HG02642 (cell line): Measurements from ENCODE around the gene ZSCAN21.
"Not testable (repeated sequence)": the region's sequence is repeated elsewhere in the genome, so short reads cannot be mapped to it uniquely, and the experiment has no call there.

Experiments used
- ATAC-seq: cut with Tn5 transposase; IDR thresholded peaks from one replicate; pipeline ENCODE4 v1.9.1; 2021; ENCODE audit warnings: mild to moderate bottlenecking; ENCODE audit not compliant: unreplicated experiment, poor library complexity

ZSCAN21 gene

DNA sequence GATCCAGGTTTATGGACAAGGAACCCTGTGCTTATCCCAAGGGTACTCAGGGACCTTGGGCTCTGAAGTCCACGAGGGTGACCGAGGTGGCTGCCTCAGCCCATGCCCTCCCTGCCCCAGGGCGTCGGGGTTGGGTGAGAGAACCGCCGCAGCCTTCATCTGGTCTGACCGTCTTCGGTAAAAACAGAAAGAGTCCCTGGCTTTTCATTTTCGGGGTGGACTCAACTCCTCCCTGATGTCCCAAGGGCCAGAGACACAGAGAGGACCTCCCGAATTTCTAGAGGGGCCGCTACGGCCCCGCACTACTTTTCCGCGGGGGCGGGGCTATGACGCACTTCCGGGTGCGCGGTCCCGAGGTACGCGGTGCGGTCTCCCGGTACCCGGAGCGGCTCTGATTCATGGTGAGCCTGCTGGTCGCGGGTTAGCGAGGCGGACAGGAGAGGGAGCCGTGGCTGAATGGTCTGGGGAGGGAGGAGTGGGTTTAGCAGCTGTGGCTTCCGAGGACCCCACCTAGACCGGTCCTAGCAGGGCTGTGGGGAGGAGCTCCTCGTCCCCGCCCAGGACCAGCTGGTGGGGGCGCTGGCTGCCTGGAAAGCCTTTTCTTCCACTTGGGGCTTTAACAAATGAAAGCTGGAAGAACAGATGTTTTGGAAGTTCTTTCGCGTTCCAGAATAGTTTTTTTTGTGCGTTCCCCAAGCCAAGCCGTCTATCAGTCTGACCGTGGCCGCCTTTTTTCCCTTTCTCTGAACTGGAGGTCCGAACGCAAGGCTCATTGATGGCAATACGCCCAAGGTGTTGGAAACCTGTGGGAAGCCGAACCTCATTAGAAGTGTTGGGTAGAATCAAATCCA lies at the start of gene ZSCAN21:
Gene ZSCAN21, plus strand, starts transcription at position 334 of the 851 bp plus-strand sequence. CDS start 7,233 bp downstream, outside the sequence.
- ATAC-seq = peak; percentile 92

DNA sequence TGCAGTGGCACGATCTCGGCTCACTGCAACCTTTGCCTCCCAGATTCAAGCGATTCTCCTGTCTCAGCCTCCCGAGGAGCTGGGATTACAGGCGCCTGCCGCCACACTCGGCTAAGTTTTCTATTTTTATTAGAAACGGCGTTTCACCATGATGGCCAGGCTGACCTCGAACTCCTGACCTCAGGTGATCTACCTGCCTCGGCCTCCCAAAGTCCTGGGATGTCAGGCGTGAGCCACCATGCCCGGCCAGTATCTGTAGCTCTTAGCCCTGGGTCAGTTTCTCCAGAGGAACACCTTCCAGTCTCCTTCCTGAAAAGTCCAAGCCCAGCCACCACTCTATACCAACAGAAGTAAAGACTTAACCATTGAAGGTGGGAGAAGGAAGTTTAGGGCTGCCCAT lies 49.3 kb upstream of the ZSCAN21 start:
- no peak for ATAC-seq

DNA sequence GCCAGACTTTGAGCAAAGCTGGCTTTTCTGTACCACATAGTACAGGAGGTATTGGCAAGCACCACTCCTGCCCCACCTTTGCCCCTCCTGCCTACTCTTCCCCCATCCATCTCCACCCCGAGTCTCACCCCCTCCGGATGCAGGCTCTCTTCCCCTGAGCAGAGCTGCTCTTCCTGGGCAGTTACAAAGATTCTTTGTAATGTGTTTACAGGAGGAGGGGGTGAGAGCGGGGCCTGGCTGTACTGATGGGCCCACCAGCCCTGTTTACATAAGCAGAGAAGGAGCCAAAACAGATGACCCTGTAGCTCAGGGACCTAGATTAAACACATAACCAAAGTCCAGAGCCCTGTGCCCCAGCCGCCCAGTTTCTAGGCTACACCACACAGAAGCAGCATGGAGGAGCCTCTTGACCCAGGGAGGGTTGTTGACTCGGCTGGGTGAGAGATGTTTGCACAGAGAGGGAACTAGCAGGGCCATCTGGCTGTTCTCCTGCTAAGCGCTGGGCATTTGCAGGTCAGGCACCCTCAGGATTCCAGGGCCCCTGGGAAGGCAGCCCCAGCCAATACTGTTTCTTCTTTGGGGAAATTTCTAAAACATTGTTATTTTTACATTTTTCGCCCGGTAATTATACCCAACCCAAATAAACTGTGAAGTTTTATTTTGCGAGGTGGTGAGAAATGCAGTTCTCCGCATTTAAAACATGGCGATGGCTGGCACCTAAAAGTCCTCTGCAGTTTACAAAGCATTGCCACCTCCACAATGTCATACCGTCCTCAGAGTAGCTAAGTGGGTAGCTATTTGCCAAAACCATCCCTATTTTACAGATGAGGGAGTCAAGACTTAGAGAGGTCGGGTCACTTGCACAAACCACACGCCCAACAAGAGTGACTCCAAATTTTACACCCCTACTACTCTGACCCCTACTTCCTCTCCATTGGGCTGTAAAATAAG lies 45.6 kb upstream of the ZSCAN21 start:
- ATAC-seq = no peak

DNA sequence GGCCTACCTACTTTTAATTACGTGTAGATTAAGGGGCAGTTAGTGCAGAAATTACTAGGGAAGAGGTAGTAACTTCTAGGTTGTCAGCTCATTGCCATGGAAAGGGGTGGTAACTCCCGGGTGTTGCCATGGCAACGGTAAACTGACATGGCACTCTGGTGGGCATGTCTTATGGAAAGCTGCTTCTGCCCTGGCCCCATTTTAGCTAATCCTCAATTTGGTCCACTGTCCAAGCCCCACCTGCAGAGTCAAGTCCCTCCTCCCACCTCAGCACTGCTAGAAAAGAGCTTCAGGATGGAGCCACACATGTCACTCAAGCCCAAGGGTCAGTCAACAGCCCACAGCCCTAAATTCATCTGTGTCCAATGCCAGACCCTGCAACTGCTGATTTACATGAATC lies 41.7 kb upstream of the ZSCAN21 start:
- no peak for ATAC-seq

DNA sequence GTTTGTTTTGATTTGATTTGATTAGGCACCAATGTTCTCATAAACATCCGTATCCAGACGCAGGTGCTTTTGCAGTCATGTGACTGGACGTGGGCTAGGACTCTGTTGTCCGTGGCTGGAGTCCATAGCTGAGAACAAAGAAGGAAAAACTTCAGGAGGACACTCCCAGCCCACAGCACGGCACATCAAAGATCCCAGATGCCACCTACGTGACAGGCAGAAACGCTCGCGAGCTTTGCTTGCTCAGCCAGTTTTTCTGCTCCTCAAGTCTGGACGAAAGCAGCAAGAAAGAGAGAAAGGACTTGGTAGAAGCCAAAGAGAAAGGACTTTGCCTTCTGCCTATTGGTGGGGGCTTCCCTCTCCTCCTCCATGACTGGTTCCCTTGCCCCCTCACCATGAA lies 41.0 kb upstream of the ZSCAN21 start:
- ATAC-seq = no peak

DNA sequence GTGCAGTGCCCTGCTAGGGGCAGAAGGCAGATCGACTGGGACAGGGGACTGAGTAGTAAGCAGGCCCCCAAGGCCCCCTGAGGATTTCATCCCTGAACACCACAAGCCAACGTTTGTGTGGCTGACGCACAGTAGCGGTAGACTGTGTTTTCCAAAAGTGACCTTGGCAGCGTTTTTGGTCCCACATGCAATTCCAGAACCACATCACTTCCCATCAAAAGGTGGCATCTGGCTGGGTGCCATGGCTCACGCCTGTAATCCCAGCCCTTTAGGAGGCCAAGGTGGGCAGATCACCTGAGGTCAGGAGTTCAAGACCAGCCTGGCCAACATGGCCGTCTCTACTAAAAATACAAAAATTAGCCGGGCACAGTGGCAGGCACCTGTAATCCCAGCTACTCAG lies 39.6 kb upstream of the ZSCAN21 start:
- ATAC-seq = not testable (repeated sequence)

DNA sequence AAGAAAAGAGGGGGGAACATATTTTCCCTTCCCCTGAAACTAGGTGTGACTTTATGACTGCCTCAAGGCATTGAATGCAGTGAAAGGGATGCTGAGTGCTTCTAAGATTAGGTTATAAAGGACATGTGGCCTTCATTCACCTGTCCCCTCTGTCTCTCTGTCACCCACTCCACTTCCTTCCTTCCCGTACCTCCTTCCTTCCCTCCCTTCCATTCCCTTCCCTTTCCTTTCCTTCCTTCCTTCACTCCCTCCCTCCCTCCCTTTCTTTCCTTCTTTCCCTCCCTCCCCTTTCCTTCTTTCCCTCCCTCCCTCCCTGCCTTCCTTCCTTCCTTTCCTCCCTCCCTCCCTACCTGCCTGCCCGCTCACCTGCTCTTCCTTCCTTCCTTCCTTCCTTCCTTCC lies 38.7 kb upstream of the ZSCAN21 start:
- no peak for ATAC-seq

DNA sequence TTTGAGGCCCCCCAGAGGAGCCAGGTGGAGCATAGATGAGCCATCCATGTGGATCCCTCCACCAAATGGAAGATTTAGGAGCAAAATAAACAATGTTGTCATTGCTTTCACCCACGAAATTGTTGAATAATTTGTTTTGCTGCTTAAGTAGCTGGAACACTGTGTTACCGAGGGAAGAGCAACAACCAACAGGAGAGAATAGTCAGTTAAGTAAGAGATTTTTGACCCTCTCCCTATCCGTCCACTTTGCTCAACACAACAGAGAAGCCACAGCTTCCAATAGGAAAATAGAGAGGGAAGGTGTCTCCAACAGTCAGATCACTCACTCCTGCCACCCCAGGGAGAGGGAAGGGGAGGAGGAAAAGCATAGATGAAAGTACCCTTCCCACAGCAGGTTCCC lies 38.1 kb upstream of the ZSCAN21 start:
- ATAC-seq = no peak

DNA sequence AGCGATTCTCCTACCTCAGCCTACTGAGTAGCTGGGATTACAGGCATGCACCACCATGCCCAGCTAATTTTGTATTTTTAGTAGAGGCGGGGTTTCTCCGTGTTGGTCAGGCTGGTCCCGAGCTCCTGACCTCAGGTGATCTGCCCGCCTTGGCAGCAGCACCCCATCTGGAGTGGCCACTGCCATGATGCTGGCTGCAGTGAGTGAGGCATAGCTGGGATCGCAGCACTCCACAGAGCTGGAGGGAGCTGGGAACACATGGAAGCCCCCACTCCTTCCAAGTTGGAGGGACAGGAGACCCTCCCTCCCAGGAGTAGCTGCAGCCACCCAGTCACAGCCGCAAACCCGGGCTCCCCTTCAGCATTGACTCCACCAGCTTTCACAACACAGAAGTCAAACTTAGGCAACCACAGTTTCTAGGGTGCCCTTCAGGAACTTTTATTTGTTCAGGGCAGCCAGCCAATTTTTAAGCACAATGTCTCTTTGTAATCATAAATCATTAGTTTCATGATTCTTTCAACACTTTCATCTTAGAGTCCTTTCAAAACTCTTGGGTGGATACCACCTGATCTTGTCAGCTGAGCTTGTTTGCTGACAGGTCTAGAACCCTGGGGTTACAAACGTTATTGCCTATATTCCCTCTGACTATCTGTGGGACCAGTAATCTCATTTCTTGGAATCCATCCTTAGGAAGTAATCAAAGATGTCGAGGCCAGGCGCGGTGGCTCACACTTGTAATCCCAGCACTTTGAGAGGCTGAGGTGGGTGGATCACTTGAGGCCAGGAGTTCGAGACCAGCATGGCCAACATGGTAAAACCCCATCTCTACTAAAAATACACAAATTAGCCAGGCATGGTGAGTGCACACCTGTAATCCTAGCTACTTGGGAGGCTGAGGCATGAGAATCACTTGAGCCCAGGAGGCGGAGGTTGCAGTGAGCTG lies 36.9 kb upstream of the ZSCAN21 start:
- not testable (repeated sequence) for ATAC-seq

DNA sequence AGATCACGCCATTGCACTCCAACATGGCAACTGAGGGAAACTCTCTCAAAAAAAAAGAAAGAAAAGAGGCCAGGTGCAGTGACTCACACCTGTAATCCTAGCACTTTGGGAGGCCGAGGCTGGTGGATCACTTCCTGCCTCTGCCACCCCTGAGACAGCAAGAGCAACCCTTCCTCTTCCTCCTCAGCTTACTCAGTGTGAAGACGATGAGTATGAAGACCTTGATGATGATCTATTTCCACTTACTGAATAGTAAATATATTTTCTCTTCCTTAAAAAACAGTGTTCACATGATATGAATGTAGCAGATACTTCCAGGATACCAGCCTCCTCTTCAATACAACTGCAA lies 36.3 kb upstream of the ZSCAN21 start:
- ATAC-seq = no peak

DNA sequence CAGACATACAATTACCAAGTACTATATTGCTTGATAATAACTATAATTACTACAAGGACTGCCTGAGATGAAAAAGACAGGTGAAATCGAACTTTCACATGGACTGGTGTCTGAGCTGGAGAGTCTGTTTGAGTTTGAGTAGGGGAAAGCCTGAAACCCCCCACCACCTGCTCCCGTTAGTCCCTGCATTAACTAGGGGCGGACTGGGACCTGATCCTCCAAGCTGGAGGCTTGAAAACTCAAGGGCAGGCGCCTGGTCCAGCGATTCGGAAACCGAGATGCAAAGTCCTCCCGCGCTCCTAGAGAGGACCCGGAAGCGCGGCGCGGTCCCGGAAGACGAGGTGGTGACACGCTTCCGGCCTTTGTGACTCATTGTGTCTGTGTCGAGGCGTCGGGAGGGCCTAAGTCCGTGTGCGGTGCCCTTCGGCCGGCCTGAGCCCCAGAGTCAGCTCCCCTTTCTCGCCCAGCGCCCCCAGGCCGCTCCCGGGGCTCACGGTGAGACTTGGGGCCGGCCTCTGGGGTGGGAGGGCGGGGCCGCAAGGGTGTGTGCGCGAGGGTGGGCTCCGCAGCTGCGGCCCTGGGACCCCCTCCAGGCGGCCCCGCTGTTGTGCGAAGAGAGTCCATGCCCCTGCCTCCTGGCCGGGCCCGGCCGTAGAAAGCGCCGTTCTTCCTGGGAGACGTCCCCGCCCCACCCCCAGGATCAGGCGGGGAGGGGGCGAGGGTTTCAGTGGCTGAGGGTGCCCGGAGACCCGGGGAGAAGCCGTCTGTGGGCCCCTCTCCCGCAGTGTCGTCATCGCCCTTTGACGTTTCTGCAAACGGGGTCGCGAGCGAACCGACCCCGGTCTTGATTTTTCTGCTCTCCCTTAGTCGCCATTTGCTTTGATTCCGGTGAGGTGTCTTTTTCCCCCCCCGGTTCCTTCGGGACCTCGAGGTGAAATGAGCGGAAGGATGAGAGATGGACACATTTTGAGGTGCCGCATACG lies 34.1 kb upstream of the ZSCAN21 start, which contains the start of gene ZKSCAN1:
Gene ZKSCAN1, plus strand, starts transcription at position 365 of the 983 bp plus-strand sequence. CDS start 7,911 bp downstream, outside the sequence.
- peak; percentile 96 for ATAC-seq

DNA sequence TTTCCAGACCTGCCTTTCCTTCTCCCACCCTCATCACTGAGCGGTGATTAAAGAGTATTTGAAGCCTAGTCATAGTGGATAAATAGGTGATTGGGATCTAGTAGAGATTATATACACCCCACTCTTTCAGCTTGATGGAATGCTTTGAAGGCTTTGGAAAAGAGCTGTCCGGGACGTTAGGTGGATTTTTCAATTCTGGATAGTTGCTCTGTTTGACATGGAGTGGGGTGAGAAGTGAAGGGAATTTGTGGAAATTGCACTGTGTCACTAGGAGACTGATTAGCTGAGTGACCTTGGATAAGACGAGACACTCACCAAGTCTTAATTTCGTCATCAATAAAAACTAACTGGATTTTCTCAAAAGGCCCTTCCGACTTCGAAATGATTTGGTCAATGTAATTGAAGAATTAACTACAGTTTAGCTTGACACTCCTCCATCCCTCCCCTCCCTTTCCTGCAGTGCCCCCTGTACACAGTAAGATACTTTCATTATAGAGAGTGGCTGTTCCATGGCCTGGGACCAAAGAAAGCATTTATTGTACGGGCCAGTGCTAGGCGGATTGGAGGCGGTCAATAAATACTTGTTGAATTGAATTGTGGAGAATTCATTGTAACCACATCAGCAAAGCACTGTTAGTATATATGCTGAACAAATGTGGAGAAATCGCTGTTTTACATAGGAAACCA lies 33.2 kb upstream of the ZSCAN21 start:
- ATAC-seq = no peak

DNA sequence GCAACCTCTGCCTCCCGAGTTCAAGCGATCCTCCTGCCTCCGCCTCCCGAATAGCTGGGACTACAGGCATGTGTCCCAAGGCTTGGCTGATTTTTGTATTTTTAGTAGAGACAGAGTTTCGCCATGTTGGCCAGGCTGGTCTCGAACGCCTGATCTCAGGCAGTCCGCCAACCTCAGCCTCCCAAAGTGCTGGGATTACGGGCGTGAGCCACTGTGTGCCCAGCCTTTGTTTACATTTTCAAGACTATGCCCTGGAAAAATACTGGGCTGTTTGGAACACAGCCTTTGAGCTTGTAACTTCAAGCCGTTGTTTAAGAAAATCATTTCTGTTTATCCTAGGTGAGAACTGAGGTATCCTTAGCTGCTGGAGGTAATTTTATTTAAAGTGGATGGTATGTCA lies 32.3 kb upstream of the ZSCAN21 start:
- no peak for ATAC-seq

DNA sequence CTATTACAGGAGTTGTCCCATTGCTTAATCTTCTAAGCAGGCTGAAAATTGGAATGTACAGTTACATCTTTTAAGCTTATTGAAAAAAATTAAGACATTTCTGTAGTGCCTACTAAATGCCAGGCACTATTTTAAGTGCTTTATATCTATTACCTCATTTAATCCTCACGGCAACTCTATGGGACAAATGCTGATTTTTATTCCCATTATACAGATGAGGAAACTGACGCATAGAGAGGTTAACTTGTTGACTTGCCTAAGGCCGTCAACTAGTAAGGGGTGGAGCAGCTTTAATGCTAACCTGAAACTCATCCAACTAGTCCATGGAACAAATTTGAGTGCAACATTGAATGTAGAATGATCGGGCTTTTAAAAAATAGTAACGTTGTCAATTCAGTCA lies 31.7 kb upstream of the ZSCAN21 start:
- no peak for ATAC-seq

DNA sequence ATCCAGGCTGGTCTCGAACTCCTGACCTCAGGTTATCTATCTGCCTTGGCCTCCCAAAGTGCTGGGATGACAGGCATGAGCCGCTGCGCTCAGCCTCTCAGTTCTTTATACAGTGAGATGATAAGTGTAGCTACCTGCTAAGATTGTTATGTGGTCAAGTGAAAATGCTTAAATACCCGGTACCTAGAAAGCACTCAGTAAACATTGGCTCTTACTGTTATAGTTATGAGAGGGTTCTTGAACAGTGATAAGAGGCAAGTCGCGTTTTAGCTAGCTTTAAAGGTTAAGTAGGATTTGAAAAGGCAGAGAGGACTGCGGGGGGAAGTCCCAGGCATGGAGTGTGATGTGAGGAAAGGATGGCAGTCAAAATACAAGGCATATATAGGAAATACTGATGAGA lies 29.7 kb upstream of the ZSCAN21 start:
- ATAC-seq = no peak

DNA sequence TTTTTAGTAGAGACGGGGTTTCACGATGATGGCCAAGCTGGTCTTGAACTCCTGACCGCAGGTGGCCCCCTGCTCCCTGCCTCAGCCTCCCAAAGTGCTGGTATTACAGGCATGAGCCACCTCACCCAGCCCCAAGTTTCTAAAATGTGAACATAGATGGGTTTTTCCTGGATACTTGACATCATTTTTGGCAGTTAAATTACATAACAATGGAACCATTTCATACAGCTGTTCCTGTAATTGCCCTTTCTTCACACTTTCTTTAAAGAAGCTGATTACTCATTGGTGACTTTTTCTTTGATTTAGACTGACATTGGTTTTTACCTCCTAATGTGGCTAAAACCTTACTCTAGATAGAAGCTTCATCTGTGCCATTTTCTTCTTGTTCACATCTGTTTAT lies 28.3 kb upstream of the ZSCAN21 start:
- ATAC-seq = no peak

DNA sequence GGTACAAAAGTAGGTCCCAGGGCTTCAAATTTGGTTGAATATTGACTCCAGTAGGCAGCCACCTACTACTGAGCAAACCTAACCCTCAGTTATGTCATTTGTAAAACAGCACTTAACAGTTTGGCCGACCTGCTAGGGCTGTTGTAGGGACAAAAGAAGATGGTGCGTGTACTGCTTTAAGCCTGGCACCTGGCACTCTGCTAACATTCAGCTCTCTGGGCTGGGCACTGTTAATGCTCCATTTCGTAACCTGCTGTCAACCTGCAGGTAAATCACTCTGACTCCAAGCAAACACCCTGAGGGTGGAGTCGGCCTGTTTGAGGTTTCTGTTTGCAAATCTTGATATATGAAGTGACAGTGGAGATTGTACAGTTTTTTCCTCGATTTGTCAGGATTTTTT lies 27.0 kb upstream of the ZSCAN21 start:
- ATAC-seq = no peak

DNA sequence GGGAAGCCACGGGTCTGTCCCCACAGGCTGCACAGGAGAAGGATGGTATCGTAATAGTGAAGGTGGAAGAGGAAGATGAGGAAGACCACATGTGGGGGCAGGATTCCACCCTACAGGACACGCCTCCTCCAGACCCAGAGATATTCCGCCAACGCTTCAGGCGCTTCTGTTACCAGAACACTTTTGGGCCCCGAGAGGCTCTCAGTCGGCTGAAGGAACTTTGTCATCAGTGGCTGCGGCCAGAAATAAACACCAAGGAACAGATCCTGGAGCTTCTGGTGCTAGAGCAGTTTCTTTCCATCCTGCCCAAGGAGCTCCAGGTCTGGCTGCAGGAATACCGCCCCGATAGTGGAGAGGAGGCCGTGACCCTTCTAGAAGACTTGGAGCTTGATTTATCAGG lies 26.0 kb upstream of the ZSCAN21 start:
- no peak for ATAC-seq
